ENCODE measurements around the gene ALPG.

ALPG gene

GRCh38 chr2:232458661-232459418 lies 52.2 kb downstream of the ALPG start:
- DNase-seq (ENCODE audit: low read depth), result no peak

- DNase-seq (ENCODE audit: low read depth), result no peak
Observed at GRCh38 chr2:232459419-232460035, 52.9 kb downstream of the ALPG start.

- no peak for DNase-seq (ENCODE audit: low read depth)
Observed at GRCh38 chr2:232460171-232460570, 53.5 kb downstream of the ALPG start.
